HCT116 (cell line): Measurements from ENCODE around the gene USP48. TPM values are rescaled to one million over a fixed set of nuclear protein-coding genes. Genes with fewer than 3 reads are reported as not detected.

Source experiments
- ATAC-seq: fragments of 200-7000 bp; cut with Tn5 transposase; 2 replicates; pipeline ENCODE4 v1.9.1; 2020; ENCODE audit warnings: mild to moderate bottlenecking, moderate library complexity
- BruUV-seq: library from RNA; stranded (reverse); fragments of 400-500 nt; replicated peaks from 2 replicates; lab custom pipeline; 2021; lab: Mats Ljungman, UMichigan
- CTCF ChIA-PET: fragments of 300-600 bp; sonication (Branson Sonifier 250); formaldehyde crosslinking; loops from one replicate; lab custom pipeline; 2021; ENCODE audit warnings: antibody characterized with exemption; lab: Charles Lee
- POLR2A ChIA-PET: fragments of 300-600, 350-600 bp; sonication (Branson Sonifier 250); formaldehyde crosslinking; loops from one replicate; lab custom pipeline; 2021; ENCODE audit warnings: antibody characterized with exemption; lab: Charles Lee
- RAD21 ChIA-PET, 2 experiments: fragments of 300-600 bp; sonication (Branson Sonifier 250); formaldehyde crosslinking; loops; one replicate each; lab custom pipeline; 2023; ENCODE audit warnings: low total read pairs in 2 of 2; ENCODE audit not compliant: uncharacterized antibody in 2 of 2, unreplicated experiment in 2 of 2, low non-redundant PET in 1 of 2; lab: Charles Lee
- DNase-seq: peaks from one replicate; pipeline ENCODE4 v3.0.0-alpha.2; 2010; ENCODE audit warnings: low read depth, low spot score
- H2AFZ ChIP-seq: fragments of 200-600 bp; shearing (Covaris generic), sonication (generic); 2 replicates; pipeline ENCODE4 v1.6.1; 2017; ENCODE audit warnings: low read depth, mixed run types, mixed read lengths, antibody characterized with exemption, low read length; ENCODE audit not compliant: poor library complexity, severe bottlenecking
- H3K27ac ChIP-seq: 2 replicates; pipeline ENCODE4 v1.5.1; 2012; ENCODE audit warnings: low read depth, low read length
- H3K27me3 ChIP-seq: fragments of 200-600 bp; sonication (generic); 2 replicates; pipeline ENCODE4 v1.6.1; 2016; ENCODE audit warnings: mixed run types, low read length, mixed read lengths; ENCODE audit not compliant: insufficient read depth
- H3K36me3 ChIP-seq, 2 experiments: fragments of 200-500 bp in 1 of 2; fragments of 200-600 bp in 1 of 2; sonication (Bioruptor generic) in 1 of 2; sonication (generic) in 1 of 2; 2 replicates each; pipeline versions ENCODE4 v1.5.1 to v1.6.1; 2014 to 2016; ENCODE audit warnings: low read length in 2 of 2, inconsistent platforms in 1 of 2, mixed read lengths in 1 of 2, mixed run types in 1 of 2; ENCODE audit not compliant: insufficient read depth in 2 of 2, control insufficient read depth in 1 of 2
- H3K4me1 ChIP-seq, 2 experiments: fragments of 200-600 bp in 1 of 2; sonication (generic) in 1 of 2; 2 replicates each; pipeline versions ENCODE4 v1.5.1 to v1.6.1; 2012 to 2017; ENCODE audit warnings: low read length in 2 of 2, inconsistent platforms in 1 of 2, mild to moderate bottlenecking in 1 of 2, mixed read lengths in 1 of 2, mixed run types in 1 of 2, moderate library complexity in 1 of 2; ENCODE audit not compliant: insufficient read depth in 2 of 2, control insufficient read depth in 1 of 2
- H3K4me2 ChIP-seq: fragments of 200-600 bp; sonication (generic); 2 replicates; pipeline ENCODE4 v1.6.1; 2017; ENCODE audit warnings: mixed run types, low read length, mixed read lengths
- H3K4me3 ChIP-seq, 2 experiments: fragments of 200-600 bp in 1 of 2; sonication (generic) in 1 of 2; replicated peaks in 1 of 2; 2 replicates each; pipeline ENCODE4 v1.5.1; 2011 to 2016; ENCODE audit warnings: low read length in 2 of 2, control low read depth in 1 of 2, low read depth in 1 of 2, mild to moderate bottlenecking in 1 of 2, mixed read lengths in 1 of 2, mixed run types in 1 of 2
- H3K79me2 ChIP-seq: fragments of 200-600 bp; sonication (generic); 2 replicates; pipeline ENCODE4 v1.6.1; 2017; ENCODE audit warnings: mild to moderate bottlenecking, mixed run types, low read length, moderate library complexity, mixed read lengths; ENCODE audit not compliant: insufficient read depth
- H3K9ac ChIP-seq: fragments of 200-600 bp; sonication (generic); 2 replicates; pipeline ENCODE4 v1.6.1; 2016; ENCODE audit warnings: low read length, mixed read lengths
- H3K9me2 ChIP-seq: fragments of 200-600 bp; sonication (generic), shearing (Covaris generic); 2 replicates; pipeline ENCODE4 v1.6.1; 2017; ENCODE audit warnings: mixed run types, mild to moderate bottlenecking, moderate library complexity; ENCODE audit not compliant: insufficient read depth
- H3K9me3 ChIP-seq, 2 experiments: fragments of 200-500 bp in 1 of 2; fragments of 200-600 bp in 1 of 2; sonication (Bioruptor generic) in 1 of 2; sonication (generic) in 1 of 2; 2 replicates each; pipeline ENCODE4 v1.6.1; 2014 to 2017; ENCODE audit warnings: low read length in 2 of 2, mixed read lengths in 2 of 2, inconsistent platforms in 1 of 2, low read depth in 1 of 2, mild to moderate bottlenecking in 1 of 2, mixed run types in 1 of 2, moderate library complexity in 1 of 2; ENCODE audit not compliant: control insufficient read depth in 1 of 2, insufficient read depth in 1 of 2
- H4K20me1 ChIP-seq: fragments of 200-600 bp; sonication (generic), shearing (Covaris generic); 2 replicates; pipeline ENCODE4 v1.6.1; 2017; ENCODE audit warnings: mixed run types, mild to moderate bottlenecking, moderate library complexity; ENCODE audit not compliant: insufficient read depth
- ATF3 ChIP-seq: IDR thresholded peaks from 2 replicates; pipeline ENCODE4 v1.6.1; 2012
- CTCF ChIP-seq, 3 experiments: fragments of 200-600 bp in 1 of 3; sonication (generic) in 1 of 3; IDR thresholded peaks in 2 of 3; conservative IDR thresholded peaks in 1 of 3; 2 replicates each; pipeline ENCODE4 v1.5.1; 2012 to 2017; ENCODE audit warnings: low read depth in 2 of 3, low read length in 2 of 3, antibody characterized with exemption in 1 of 3, borderline replicate concordance in 1 of 3, control low read depth in 1 of 3, mild to moderate bottlenecking in 1 of 3, mixed read lengths in 1 of 3, mixed run types in 1 of 3, moderate library complexity in 1 of 3; ENCODE audit not compliant: insufficient read depth in 1 of 3
- EGR1 ChIP-seq: IDR thresholded peaks from 2 replicates; pipeline ENCODE4 v1.6.1; 2012; ENCODE audit warnings: low read depth
- ELF1 ChIP-seq: IDR thresholded peaks from 2 replicates; pipeline ENCODE4 v1.6.1; 2012; ENCODE audit warnings: low read depth, borderline replicate concordance
- EZH2 ChIP-seq: fragments of 200-600 bp; sonication (generic); IDR thresholded peaks from 2 replicates; pipeline ENCODE4 v1.6.1; 2017; ENCODE audit warnings: antibody characterized with exemption, mixed run types
- FOSL1 ChIP-seq: IDR thresholded peaks from 2 replicates; pipeline ENCODE4 v1.6.1; 2012; ENCODE audit warnings: low read depth
- JUND ChIP-seq: IDR thresholded peaks from 2 replicates; pipeline ENCODE4 v1.6.1; 2012
- MAX ChIP-seq: IDR thresholded peaks from 2 replicates; pipeline ENCODE4 v1.6.1; 2012
- POLR2A ChIP-seq: IDR thresholded peaks from 2 replicates; pipeline ENCODE4 v1.7.0; 2011; ENCODE audit warnings: borderline replicate concordance; ENCODE audit not compliant: insufficient read depth, insufficient read length; ENCODE audit errors: extremely low read depth
- POLR2AphosphoS5 ChIP-seq: IDR thresholded peaks from 2 replicates; pipeline ENCODE4 v1.6.1; 2011; ENCODE audit warnings: mild to moderate bottlenecking, low read depth, low read length, moderate library complexity
- SIN3A ChIP-seq: IDR thresholded peaks from 2 replicates; pipeline ENCODE4 v1.6.1; 2012; ENCODE audit warnings: low read depth
- SP1 ChIP-seq: IDR thresholded peaks from 2 replicates; pipeline ENCODE4 v1.6.1; 2012; ENCODE audit warnings: low read depth
- SRF ChIP-seq: IDR thresholded peaks from 2 replicates; pipeline ENCODE4 v1.6.1; 2012; ENCODE audit warnings: low read depth
- YY1 ChIP-seq: IDR thresholded peaks from 2 replicates; pipeline ENCODE4 v1.6.1; 2011; ENCODE audit warnings: low read length, low read depth, moderate library complexity, mild to moderate bottlenecking; ENCODE audit not compliant: insufficient replicate concordance; ENCODE audit errors: extremely low read depth
- ZNF274 ChIP-seq: fragments of 200-500 bp; sonication (Bioruptor generic); IDR thresholded peaks from 2 replicates; pipeline ENCODE4 v1.6.1; 2014; ENCODE audit warnings: mild to moderate bottlenecking, low read depth, low read length, inconsistent platforms
- intact Hi-C: fragments of 100-400 bp; cut with micrococcal nuclease; formaldehyde crosslinking; loops from 2 replicates; pipeline ENCODE4 v1.10.0; 2022
- total RNA-seq: library from RNA; stranded (reverse); gene quantifications from one replicate; pipeline ENCODE4 v1.2.1, GENCODE V29; 2021; ENCODE audit not compliant: unreplicated experiment

USP48 gene
- total RNA-seq, 1 experiment from 2014 or later: 54.8 TPM

- intact Hi-C loops: loop anchor here (5.0 kb wide), 1 partner anchor 155 kb away; the partner anchor contains the start of gene HSPG2
- Histone ChIP-seq H3K36me3 (no peaks in the 10 kb centered on the region), H3K9ac (peak overlapping the region; percentile 77), H3K27me3 (no peaks in the 10 kb centered on the region), H4K20me1 (no peaks in the 10 kb centered on the region), H3K79me2 (peaks cover 53% of the 10 kb centered on the region), H3K4me2 (peak overlapping the region; percentile 83), H3K9me3 (no peaks in the 10 kb centered on the region), H3K4me3 (peak overlapping the region; percentile 67 to 78), H3K9me2 (no peaks in the 10 kb centered on the region), H3K4me1 (peaks cover 10 to 26% of the 10 kb centered on the region in 2 experiments; a peak in 3 of 4 replicates), H3K27ac (peak overlapping the region; percentile 81), H2AFZ (no peak overlapping the region)
- CTCF ChIA-PET: interaction anchor here (1.5 kb wide), 1 partner anchor 157 kb away, joined by 3 read pairs; no protein-coding TSS in a partner anchor
- POLR2A ChIA-PET: interaction anchor here (0.9 to 1.7 kb wide), 5 partner anchors 8 to 63 kb away, joined by 3 to 4 read pairs (median 4); no protein-coding TSS in a partner anchor
- no peak for DNase-seq
- RAD21 ChIA-PET: interaction anchor here in 1 of 2 experiments (0.6 to 1.2 kb wide), 2 partner anchors 144 to 191 kb away, joined by 3 read pairs; no protein-coding TSS in a partner anchor
- no peak for TF ChIP-seq FOSL1
- TF ChIP-seq SP1: no peak
- TF ChIP-seq POLR2A: no peak
- TF ChIP-seq EZH2: no peak
- no TSS peak for BruUV-seq
- peak; percentile 33 for ATAC-seq
Observed at GRCh38 chr1:21782349-21782867, 541 bp downstream of the USP48 start.

GRCh38 chr1:21781815-21782348, 1.1 kb downstream of the USP48 start:
- TF ChIP-seq SIN3A: no peak; the same call in 1 of the 2 replicates
- no peak for TF ChIP-seq CTCF (IDR thresholded peaks at IDR 0.05 in 2 of 3, conservative IDR thresholded peaks at IDR 0.05 in 1 of 3; ENCODE audit: borderline replicate concordance in 1 of 3, insufficient read depth in 1 of 3, low read depth in 2 of 3, low read length in 2 of 3)
- no peak for TF ChIP-seq EGR1
- TF ChIP-seq SRF: no peak
- TF ChIP-seq ZNF274: no peak
- TF ChIP-seq YY1: no peak
- no peak for TF ChIP-seq SP1
- no peak for TF ChIP-seq POLR2A
- TF ChIP-seq JUND: no peak
- TF ChIP-seq MAX: no peak
- no peak for TF ChIP-seq FOSL1
- no peak for TF ChIP-seq POLR2AphosphoS5
- no peak for TF ChIP-seq ELF1
- TF ChIP-seq ATF3: no peak
- ATAC-seq (no peak), DNase-seq (no peak)
- Histone ChIP-seq H3K9ac (peak overlapping the region; percentile 77), H3K79me2 (peaks cover 59% of the 10 kb centered on the region), H2AFZ (no peak overlapping the region), H3K27me3 (no peaks in the 10 kb centered on the region), H3K36me3 (no peaks in the 10 kb centered on the region), H4K20me1 (no peaks in the 10 kb centered on the region), H3K4me3 (peak overlapping the region; percentile 67 to 78), H3K9me3 (no peaks in the 10 kb centered on the region), H3K27ac (peak overlapping the region; percentile 81), H3K4me2 (peak overlapping the region; percentile 83), H3K9me2 (no peaks in the 10 kb centered on the region), H3K4me1 (peaks cover 10 to 26% of the 10 kb centered on the region in 2 experiments; a peak in 3 of 4 replicates)
- RAD21 ChIA-PET: interaction anchor here in 1 of 2 experiments (0.6 to 1.2 kb wide), 2 partner anchors 143 to 191 kb away, joined by 3 read pairs; no protein-coding TSS in a partner anchor
- intact Hi-C loops: loop anchor here (5.0 kb wide), 1 partner anchor 155 kb away; the partner anchor contains the start of gene HSPG2
- POLR2A ChIA-PET: interaction anchor here (1.0 to 1.7 kb wide), 4 partner anchors 7 to 54 kb away, joined by 3 to 4 read pairs (median 4); no protein-coding TSS in a partner anchor
- CTCF ChIA-PET: interaction anchor here (1.0 to 1.5 kb wide), 2 partner anchors 158 to 241 kb away, joined by 3 read pairs; no protein-coding TSS in a partner anchor
- BruUV-seq: TSS peak; percentile 71
